ENCODE data around the gene CNPPD1.

CNPPD1 gene

GRCh38 chr2:219142329-219142728, 34.4 kb downstream of the CNPPD1 start:
- in situ Hi-C loops (cut with MboI; ENCODE audit: low pct_unique_long_range_greater_than_20kb, low sequenced_read_pairs, unreplicated experiment), result no loop called here
- no peak for TF ChIP-seq CTCF (IDR thresholded peaks at IDR 0.05; ENCODE audit: extremely low read depth, insufficient read depth, missing control alignments)
- DNase-seq (ENCODE audit: low spot score), result no peak

- TF ChIP-seq CTCF (IDR thresholded peaks at IDR 0.05; ENCODE audit: extremely low read depth, insufficient read depth, missing control alignments), result no peak
- no peak for DNase-seq (ENCODE audit: low spot score)
- in situ Hi-C loops (cut with MboI; ENCODE audit: low pct_unique_long_range_greater_than_20kb, low sequenced_read_pairs, unreplicated experiment), result no loop called here
Measured at GRCh38 chr2:219140722-219141121, 36.0 kb downstream of the CNPPD1 start.

DNA sequence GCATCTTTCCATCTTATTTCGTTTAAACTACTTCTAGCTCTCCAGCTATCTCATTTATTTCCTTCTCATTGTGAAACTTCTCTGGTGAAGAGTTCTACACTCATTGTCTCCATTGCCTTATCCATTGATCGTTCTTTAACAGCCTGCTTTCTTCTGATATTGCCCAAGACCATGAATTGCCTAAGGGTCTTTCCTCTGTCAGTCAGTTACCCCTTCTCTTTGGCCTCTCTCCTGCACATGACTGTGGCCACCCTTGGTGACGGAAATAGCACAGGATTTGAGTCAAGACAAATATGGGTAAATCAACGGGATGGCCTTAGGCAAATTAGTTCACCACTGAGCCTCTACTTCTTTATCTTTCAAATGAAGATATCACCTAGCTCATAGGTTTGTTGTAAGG, 42.7 kb downstream of the CNPPD1 start:
- TF ChIP-seq CTCF (IDR thresholded peaks at IDR 0.05; ENCODE audit: extremely low read depth, insufficient read depth, missing control alignments), result no peak
- DNase-seq (ENCODE audit: low spot score), result no peak
- in situ Hi-C loops (cut with MboI; ENCODE audit: low pct_unique_long_range_greater_than_20kb, low sequenced_read_pairs, unreplicated experiment), result no loop called here

- no peak for DNase-seq (ENCODE audit: low spot score)
- no peak for TF ChIP-seq CTCF (IDR thresholded peaks at IDR 0.05; ENCODE audit: extremely low read depth, insufficient read depth, missing control alignments)
- in situ Hi-C loops (cut with MboI; ENCODE audit: low pct_unique_long_range_greater_than_20kb, low sequenced_read_pairs, unreplicated experiment), result no loop called here
Measured at GRCh38 chr2:219131744-219132143, 45.0 kb downstream of the CNPPD1 start.

GRCh38 chr2:219131327-219131726, 45.4 kb downstream of the CNPPD1 start:
- DNase-seq (ENCODE audit: low spot score), result no peak
- in situ Hi-C loops (cut with MboI; ENCODE audit: low pct_unique_long_range_greater_than_20kb, low sequenced_read_pairs, unreplicated experiment), result no loop called here
- no peak for TF ChIP-seq CTCF (IDR thresholded peaks at IDR 0.05; ENCODE audit: extremely low read depth, insufficient read depth, missing control alignments)

GRCh38 chr2:219129589-219129988, 47.1 kb downstream of the CNPPD1 start:
- in situ Hi-C loops (cut with MboI; ENCODE audit: low pct_unique_long_range_greater_than_20kb, low sequenced_read_pairs, unreplicated experiment), result no loop called here
- DNase-seq (ENCODE audit: low spot score), result no peak

More at GRCh38 chr2:219129589-219129988, 47.1 kb downstream of the CNPPD1 start:
- no peak for TF ChIP-seq CTCF (IDR thresholded peaks at IDR 0.05; ENCODE audit: extremely low read depth, insufficient read depth, missing control alignments)
